Cardiac septum (tissue), 1 donor: ENCODE measurements around the gene ACAD8. TPM values are rescaled to one million over a fixed set of nuclear protein-coding genes. Genes with fewer than 3 reads are reported as not detected.
"Not testable (repeated sequence)": the region's sequence is repeated elsewhere in the genome, so short reads cannot be mapped to it uniquely, and the experiment has no call there.

Experiments used
- DNase-seq: peaks from one replicate; pipeline ENCODE4 v3.0.0-alpha.2; 2020; ENCODE audit warnings: low spot score
- intact Hi-C: fragments of 100-400 bp; cut with DNase I; formaldehyde crosslinking; loops from one replicate; pipeline ENCODE4 v1.14.0; 2022
- total RNA-seq: library from RNA; stranded (reverse); fragmentation: NEBNext Ultra II Directional; extraction: Animal tissue kit (Norgen Biotek cat#: 25700); gene quantifications from one replicate; pipeline ENCODE4 v1.2.1, GENCODE V29; 2021
- donor health status: DM: no; HTN: no; CAD: no.

The ACAD8 gene
- total RNA-seq, 1 donor from 2014 or later: 33.9 TPM

DNA sequence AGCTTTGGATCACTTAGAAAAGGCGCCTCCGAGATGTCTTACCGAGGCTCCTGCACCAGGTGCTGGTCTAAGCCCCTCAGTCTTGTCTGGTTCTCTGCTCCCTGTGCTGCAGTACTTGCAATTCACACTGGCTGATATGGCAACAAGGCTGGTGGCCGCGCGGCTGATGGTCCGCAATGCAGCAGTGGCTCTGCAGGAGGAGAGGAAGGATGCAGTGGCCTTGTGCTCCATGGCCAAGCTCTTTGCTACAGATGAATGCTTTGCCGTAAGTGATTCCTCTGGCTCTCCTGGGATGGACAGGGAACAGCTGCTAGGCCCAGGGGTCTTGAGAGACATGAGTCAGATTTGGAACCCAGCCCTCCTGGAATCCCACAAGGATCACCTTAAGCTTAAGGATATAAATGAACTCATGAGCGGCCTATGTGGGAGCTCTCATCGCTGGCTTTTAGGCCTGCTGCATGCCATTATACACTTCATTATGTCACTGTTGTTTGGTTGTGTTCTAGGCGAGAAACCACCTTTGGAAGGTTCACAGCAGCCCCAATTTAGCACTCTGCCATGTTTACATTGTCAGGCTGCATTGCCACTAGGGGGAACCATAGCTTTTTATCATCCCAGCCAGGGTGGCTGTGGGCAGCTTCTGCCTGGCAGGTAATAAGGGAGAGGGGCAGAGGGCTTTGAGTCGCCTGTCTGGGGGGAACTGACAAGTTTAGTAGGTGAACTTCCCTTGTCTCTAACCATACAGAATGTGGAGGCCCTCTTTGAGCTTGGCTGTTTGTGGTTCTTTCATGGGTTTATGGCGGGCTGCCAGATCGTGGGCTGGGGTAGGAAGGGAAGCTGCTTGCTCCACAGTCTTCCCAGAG, 8.5 kb downstream of the ACAD8 start:
- intact Hi-C loops: loop anchor here (5.0 kb wide), 1 partner anchor 50 kb away; no protein-coding TSS in a partner anchor

DNA sequence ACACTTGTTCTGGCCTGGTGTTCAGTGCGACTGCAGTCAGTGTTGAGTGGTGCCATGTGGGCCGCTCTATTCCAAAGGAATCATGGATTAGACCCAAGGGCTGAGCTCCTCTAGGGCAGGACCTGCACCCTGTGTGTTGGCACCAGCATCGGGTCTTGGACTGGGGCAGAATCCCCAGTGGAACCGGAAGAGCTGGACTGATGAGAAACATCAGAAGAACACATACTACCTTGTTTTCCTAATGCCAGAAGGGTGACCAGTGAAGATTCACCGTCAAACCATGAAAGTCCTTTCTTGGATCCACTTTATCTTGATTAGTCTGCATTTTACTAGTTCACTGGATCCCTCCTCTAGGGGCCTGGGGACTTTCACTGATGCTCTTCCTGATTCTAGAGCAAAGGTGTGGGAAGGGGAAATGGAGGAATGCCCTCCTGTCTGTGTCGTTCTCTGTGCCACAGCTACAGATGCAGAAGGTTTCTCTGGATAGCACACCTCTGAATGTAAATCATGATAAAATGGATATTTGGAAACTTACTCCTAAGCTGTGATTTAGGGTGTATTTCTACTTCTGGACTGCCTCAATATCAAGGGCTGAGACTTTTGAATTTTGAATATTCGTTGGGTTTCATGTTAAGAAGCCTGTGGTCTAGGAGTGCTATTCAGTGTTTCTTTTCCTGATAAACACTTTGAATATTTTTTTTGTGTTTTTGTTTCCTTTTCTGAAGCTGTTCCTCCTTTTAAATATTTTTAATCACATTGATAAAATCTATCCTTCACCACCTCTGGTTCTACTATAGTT, 11.8 kb downstream of the ACAD8 start:
- intact Hi-C loops: loop anchor here (5.0 kb wide), 1 partner anchor 47 kb away; no protein-coding TSS in a partner anchor

More for the DNA sequence above, 8.5 kb downstream of the ACAD8 start:
- no peak for DNase-seq

DNA sequence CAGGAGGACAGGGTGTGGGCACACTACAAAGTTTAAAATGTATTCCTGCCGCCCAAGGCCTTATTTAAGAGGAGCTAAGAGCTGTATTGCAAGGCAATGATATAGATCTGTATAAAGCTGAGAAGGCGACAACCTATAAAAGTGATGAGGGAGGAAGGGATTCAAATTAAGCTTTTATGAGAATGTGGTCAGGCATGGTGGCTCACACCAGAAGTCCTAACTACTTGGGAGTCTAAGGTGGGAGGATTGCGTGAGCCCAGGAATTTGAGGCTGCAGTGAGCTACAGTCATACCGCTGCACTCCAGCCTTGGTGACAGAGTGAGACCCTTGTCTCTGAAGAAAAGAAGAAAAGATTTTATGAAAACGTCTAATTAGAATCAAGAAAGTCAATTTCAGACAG, 13.1 kb downstream of the ACAD8 start:
- no peak for DNase-seq
- intact Hi-C loops: no loop called here

More for the DNA sequence above, 11.8 kb downstream of the ACAD8 start:
- DNase-seq: no peak

DNA sequence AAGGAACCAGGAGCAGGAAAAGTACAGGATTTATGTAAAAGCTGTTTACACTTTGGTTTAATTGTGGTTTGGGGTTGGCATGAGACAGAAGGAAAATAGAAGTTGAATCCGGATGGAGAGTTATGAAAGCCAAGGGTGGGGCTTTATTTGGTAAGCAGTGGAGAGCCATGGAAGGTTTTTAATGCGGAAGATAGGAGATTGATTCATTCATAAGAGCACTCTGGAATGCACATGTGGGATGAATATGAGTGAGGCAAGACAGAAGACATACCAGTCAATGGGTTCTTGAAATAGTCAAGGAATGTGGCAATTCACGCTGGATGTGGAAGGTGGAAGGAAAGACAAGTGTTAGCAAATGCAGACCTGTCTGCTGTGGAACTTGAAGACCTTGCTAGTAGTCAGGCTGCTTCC, 13.5 kb downstream of the ACAD8 start:
- no peak for DNase-seq

DNA sequence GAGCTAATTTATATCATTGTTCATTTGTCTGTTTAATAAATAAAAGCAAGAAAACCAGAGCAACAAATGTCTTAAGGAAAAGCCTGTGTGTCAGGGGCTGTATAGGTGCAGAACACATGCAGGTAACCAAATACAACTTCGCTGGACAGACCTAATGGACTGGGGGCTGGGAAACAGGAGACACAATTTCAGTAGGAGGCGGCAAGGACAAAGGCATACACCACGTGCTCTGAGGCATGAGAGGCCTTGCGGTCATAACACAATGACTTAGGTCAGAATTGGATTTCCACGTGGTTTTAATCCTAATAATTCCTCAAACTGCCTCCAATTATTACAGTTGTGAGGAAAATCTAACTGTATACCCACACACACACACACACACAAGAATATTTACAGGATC, 14.1 kb downstream of the ACAD8 start:
- intact Hi-C loops: no loop called here
- no peak for DNase-seq

More for the DNA sequence above, 13.5 kb downstream of the ACAD8 start:
- intact Hi-C loops: no loop called here

DNA sequence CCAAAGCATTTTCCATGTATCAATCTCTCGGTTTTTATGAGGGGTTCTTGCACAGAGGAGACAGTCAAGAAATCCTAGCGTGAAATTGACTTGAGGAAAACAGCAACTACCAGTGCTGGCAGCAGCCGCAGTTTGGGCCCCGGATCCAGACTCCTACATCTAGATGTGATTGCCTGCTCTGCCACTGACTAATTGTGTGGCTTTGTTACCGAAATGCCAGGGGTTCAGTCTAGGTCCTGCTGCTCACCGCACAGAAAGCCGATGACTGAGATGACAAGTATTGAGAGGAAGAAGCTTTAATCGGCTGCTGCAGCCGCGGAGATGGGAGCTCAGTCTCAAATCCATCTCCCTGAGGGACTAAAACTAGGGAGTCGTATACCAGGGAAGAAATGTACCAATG, 14.6 kb downstream of the ACAD8 start:
- DNase-seq: no peak
- intact Hi-C loops: no loop called here

DNA sequence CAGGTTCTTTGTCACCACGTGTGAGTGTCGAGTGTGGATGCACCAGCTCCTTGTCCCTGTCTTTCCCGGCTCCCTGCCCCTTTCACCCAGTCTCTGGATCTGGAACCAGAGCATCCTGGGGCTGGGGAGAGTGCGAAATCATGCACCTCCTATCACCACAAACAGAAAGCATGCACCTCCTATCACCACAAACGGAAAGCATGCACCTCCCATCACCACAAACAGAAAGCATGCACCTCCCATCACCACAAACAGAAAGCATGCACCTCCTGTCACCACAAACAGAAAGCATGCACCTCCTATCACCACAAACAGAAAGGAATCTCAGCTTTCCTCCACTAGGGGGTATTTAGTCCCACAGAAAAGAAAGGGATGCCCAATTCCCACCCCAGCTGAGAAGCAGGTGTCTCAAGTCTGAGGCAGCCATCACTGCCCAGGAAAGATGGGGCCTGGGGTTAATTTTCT, 16.9 kb downstream of the ACAD8 start:
- intact Hi-C loops: no loop called here
- DNase-seq: no peak

DNA sequence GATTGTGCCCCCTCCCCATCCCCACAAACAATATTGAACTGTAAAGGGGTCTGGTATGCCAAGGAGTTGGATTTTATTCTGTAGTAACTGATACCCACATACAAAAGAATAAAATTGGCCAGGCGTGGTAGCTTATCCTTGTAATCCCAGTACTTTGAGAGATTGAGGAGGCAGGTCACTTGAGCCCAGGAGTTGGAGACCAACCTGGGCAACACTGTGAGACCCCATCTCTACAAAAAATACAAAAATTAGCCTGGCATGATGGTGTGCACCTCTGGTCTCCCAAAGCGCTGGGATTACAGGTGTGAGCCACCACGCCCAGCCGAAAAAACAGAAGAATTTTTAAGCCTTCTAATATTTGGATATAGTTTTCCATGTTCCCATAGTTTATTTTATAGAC, 18.6 kb downstream of the ACAD8 start:
- intact Hi-C loops: no loop called here
- DNase-seq: no peak

DNA sequence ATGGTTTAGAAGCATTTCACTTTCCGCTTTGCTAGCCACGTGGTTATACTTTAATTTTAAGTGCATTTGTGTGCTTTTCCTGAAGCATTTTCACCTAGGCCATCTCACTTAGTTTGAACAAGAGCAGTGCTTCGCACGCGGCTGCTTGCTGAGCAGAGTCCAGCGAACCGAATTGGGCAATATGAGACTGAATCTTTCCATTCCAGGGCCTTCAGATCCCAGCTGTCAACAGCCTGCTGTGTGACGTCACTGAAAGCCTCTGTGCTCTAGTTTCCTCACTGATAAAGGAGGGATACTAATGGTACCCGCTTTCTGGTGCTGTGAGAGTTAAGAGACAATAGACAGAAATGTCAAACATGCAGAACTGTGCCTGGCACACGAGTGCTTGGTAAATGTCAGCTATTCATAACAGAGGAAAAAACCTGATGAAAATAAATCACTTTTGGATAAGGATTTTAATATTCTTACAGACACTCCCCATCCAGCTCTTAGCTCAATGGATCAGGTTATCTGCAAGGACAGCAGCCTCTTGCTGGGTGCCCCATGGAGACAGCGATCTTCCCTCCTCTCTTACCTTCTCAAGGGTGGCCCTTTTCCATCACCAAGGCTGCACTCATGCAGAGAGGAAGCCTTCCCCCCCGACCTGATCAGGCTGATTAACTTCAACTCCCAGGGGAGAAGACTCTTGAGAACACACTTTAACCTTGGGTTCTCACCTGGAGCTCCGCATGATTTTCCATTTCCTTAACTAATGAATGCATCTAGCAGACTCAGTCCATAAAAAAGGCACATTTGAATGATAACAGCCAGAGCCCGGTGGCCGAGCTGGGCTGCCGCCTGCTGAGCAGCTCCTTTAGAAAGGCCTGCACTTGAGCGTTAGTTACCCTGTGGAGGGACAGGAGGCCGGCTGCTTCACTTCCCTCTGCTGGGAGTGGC, 19.3 kb downstream of the ACAD8 start:
- DNase-seq: no peak
- intact Hi-C loops: no loop called here

DNA sequence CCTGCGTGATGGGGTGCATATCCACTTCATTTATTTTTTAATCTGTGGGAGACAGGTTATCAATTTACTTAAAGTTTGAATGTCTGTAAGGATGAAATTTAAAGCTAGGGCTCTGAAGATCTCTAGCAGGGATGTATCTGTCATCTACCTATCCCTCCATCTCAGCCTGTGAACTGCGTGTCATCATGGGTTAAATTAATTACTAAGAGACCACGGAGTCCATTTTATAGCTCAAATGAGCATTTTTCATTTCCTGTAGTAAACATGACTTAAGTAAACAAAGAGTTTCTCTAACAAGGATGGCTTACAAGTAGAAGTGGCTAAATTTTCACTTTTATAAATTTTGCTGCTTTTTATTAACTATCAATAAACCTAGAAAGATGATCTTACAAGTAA, 19.9 kb downstream of the ACAD8 start:
- DNase-seq: no peak
- intact Hi-C loops: no loop called here

DNA sequence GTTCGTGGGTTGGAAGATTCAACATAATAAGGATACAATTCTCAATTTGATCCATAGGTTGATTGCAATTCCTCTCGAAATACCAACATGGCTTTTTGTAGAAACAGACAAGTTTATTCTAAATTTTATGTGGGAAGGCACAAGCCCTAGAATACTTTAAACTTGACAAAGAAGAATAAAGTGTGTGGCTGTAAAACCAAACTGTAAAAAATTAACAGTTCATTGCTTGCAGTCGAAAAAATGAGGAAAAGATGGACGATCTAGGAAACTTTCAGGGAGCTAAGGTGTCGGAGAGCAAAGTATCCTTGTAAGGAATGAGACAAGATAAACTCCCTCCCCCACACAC, 21.8 kb downstream of the ACAD8 start:
- no peak for DNase-seq
- intact Hi-C loops: no loop called here

DNA sequence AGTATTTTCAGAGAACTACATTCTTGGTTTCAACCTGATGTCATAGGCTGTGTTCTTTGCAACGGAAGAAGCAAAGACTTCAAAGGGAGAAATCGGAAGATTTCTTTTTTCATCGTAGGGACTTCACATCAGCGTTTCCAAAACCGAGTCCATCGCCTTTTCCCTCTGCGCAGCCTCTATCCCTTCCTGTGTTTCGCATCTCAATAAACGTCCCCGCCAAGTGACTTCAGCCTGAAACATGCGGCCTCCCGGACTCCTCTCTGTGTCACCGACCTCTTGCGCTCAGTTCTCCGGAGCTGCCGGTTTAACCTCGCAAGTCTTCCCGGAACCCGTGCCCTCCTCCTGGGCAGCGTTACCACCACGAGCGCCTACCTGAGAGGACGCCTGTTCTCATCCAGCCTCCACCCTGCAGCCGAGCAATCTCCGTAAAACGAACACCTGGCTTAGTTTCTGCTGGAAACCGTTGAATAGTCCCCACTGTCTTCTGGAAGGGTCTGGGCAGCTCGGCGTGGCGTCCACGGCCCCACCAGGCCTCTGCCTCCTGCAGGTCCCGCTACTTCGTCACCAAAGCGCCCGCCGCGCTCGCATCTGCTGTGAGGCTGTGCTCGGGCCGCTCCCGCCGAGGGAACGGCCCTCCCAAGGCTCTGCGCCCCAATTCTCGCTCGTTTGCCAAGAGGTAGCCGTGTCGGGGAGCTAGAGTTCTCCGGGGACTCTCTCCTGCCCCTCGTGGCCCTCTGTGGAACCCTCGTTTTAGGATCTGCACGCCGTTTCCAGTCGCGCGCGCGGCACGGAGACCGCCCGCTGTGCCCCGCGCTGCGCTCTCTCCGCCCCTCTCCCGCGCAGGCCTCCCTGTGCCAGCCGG, 22.4 kb downstream of the ACAD8 start, which contains the start of gene GLB1L3:
TSS of gene GLB1L3 (plus strand) at position 846 of the 862 bp plus-strand sequence. CDS start 362 bp downstream, outside the sequence.
- DNase-seq: no peak
- intact Hi-C loops: no loop called here

DNA sequence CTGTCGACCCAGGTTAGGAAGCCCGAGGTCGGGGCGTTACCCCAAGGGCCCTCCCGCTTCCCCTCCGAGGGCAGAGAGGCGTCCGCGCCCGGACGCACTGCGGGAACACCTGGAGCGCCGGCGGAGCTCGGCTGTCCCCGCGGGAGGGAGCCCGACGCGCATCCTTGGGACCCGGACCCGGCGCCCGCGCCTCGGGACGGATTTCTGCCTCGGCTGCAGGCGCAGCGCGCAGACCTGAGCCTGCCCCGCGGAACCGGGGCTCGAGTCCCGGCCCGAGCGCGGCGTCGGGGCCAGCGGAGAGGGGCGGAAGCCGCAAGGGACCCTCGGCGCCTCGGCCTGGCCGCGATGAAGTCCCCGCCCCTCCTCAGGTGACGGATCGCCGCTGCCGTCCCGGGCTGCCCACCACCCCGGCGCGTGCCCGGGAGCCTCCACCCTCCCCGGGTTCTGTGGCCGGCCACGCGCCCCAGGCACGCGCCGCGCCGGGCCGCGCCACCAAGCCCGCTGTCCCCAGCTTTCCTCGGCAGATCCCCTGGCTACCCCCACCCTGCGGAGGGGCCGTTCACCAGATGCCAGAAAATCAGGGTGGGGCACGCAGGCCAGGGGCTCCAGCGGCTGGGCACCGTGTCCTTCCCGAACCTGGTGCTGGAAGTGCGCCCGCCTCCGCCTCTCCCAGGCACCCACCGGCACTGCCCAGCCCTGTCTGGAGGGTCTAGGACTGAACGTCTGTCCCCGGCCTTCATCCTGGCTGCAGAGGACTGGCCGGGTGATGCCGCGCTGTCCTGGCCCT, 23.2 kb downstream of the ACAD8 start:
- DNase-seq: no peak
- intact Hi-C loops: no loop called here

DNA sequence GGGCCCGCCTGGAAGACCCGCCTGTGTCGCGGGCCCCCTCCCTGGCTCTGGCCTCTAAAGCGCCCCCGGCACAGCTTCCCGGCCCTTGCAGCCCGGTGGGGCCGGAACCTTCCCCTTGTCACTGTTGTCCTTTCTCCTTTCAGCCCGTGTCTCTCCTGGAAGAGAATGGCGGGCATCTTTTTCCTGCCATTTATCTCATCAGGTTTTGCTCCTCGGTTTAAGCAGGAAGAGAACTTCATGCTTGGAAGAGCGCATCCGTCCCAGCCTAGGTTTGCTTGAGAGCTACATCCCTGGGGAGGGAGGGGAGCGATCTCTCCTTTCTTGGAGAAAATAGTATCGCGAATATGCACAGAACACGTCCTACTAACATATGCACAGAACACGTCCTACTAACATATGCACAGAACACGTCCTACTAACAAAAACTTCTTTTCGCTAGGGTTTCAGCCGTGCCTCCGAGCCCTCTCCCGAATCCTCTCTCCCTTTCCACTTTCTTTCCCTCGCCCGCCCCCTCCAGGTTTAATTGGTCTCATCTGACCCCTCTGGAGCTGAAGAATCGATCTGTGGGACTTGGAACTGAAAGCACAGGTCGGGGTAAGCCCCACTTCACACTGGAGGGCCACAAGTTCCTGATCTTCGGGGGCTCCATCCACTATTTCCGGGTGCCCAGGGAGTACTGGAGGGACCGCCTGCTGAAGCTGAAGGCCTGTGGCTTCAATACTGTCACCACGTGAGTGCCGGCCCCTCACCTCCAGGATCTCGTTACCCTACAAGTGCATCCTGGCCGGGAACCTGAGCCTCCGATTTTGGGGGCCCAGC, 24.0 kb downstream of the ACAD8 start:
- DNase-seq: no peak
- intact Hi-C loops: no loop called here

DNA sequence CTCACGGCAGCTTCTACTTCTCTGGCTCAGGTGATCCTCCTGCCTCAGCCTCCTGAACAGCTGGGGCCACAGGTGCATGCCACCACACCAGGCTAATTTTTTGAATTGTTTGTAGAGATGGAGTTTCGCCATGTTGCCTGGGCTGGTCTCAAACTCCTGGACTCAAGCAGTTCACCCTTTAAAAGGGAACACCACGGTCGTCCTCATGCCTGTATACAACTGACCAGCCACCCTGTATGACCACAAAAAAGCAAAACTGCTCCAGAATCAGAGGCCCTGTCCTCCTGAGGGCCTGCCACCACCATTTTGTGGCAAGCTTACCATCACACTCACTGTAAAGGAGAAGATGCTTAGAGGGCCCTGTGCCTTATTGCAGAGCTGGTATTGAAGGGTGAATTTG, 25.0 kb downstream of the ACAD8 start:
- intact Hi-C loops: no loop called here
- no peak for DNase-seq

DNA sequence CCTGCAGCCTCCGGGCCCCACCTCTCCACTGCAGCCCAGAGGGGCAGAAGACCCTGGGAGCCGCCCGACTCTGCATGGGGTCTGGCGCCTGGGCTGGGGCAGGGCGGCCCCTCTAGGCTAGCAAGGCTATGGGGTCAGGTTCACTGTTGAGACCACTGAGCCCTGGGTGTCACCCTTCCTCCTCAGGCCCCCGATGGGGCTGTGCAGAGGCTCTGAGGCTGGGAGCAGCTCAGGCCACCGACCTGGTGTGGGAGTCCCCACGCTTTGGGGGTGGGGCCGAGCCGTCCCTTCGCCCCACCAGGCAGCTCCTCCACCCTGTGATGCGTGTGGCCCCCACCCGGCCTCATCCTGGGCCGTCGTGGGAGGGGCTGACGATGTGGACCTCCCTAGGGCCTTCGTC, 28.3 kb downstream of the ACAD8 start:
- intact Hi-C loops: not testable (repeated sequence)

More for the DNA sequence above, 28.3 kb downstream of the ACAD8 start:
- DNase-seq: not testable (repeated sequence)
